GM19463 (cell line): ENCODE results near the gene PTPRN2.

Experiments used
- ATAC-seq: cut with Tn5 transposase; IDR thresholded peaks from one replicate; pipeline ENCODE4 v1.9.1; 2021; ENCODE audit warnings: mild to moderate bottlenecking, moderate library complexity; ENCODE audit not compliant: unreplicated experiment

The PTPRN2 gene

DNA sequence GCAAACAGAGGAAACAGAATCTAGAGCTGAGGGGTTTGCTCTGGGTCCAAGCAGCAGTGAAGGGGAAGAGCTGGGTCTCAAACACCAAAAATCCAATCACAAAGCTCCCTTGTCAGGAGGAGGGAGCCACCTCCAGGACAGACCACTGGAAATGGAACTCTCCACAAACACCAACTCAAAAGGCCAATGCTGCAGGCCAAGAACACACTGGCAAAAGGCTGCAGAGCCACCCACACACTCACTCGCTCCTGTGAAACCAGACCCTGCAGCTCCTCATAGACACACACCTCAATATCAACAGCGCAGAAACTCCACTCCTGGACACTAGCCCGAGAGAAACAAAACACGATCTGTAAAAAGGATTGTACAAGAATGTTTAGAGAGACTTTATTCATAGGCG, 213.5 kb downstream of the PTPRN2 start:
- ATAC-seq: no peak

DNA sequence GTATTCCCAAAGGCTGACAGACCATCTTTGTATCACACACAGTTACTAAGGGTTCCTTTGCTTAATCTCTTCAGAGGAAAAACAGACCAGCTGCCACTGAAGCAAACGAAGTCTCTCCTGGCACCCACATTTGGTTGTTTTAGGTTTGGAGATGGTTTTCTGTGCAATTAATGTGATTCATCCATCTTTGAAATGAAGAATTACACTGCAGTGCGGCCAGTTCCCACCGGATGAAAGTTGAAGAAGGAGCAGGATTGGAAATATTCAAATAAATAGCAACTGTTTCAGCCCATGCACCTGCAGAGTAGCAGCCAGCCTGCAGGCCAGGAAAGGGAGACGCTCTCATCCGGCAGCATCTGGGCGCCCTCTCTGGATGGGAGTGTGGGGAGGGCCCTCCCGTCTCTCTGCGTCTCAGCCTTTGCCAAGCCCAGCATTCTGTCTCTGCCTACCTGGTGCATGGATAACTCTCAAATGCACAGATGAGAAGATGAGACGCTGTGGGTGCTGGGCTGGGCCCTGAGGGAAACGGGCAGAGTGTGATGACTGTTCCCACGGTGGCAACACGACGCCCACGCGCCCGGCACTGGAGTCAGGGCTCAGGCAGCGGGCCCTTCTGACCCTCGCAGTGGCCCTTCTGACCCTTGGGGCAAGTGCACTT, 214.0 kb downstream of the PTPRN2 start:
- ATAC-seq: no peak

DNA sequence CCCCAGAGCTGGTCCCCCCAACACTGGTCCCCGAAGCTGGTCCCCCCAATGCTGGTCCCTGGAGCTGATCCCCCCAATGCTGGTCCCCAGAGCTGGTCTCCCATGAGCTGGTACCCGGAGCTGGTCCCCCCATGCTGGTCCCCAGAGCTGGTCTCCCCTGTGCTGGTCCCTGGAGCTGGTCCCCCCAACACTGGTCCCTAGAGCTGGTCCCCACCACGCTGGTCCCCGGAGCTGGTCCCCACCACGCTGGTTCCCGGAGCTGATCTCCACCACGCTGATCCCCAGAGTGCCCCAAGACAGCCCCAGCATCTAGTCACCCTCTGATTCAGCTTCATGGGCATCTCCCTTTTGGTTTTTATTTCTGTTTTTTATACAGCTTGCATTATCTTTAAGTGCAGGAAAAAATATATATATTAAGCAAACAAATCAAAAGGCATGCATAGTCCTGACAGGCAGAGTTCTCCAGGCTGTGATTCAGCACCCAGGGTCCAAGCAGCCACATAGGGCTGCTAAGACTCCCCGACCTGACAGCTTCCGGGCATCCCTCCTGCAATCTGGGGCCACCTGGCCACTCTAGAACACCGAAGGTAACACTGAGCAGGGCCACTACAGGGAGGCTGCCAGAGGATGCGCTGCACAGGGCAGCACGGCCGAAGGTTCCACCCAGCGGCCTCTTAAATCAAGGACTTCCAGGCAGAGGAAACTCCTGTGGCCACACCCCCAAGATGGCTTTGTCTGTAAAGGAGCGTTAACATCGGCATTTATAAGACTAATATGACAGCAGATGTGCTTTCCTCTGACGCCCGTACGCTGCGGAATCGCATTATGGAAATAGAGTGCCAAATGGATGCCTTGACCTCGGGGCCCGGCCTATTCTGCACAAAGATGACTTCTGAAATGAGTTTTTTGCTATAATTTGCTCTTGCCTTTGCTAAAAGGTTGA, 215.0 kb downstream of the PTPRN2 start:
- ATAC-seq: no peak

DNA sequence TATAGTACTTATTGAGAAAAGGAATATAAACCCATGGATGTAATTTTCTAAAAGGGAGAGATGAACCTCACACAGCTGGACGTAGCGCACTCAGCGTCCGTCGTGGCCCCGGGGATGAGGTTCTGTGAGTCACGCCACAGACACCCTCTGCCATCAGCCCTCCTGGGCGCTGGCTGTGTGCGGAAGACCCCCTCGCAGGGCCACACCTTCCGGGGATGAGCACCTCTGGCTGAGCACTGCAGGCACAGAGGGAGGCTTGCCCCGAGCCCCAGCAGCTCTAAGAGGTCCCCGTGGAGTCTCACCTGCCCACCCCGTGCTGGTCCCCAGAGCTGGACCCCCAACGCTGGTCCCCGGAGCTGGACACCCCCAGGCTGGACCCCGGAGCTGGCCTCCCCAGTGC, 215.8 kb downstream of the PTPRN2 start:
- ATAC-seq: no peak

DNA sequence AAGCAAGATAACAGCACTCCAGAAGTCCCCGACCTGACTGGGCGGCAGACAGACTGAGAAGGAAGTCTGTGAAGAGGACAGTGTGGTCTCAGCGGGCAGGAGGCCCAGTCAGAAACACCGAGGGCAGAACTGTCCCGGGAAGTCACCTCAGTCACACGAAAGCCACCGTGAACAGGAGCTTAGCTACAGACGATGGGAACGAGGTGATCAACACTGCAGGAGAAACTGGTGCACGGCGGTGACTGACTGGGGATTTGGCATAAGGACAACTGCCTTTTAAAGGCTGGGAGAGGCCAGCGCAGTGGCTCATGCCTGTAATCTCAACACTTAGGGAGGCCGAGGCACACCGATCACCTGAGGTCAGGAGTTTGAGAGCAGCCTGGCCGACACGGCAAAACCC, 217.8 kb downstream of the PTPRN2 start:
- no peak for ATAC-seq

DNA sequence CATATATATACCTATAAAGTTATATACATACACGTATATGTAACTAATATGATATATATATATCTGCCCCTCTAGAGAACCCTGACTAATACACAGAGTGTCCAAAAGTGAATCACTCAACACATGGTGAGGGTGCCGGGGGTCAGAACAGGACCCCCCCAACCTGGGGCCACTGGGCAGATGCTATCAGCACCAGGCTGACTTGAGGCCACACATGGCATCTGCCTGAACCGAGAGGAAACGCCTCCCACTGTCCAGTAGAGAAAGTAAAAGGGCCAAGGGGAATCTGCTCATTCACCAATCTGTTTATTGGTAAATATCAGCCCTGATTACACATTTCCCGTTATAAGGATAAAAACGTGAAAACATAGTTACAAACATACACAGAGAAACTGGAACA, 218.3 kb downstream of the PTPRN2 start:
- ATAC-seq: no peak

DNA sequence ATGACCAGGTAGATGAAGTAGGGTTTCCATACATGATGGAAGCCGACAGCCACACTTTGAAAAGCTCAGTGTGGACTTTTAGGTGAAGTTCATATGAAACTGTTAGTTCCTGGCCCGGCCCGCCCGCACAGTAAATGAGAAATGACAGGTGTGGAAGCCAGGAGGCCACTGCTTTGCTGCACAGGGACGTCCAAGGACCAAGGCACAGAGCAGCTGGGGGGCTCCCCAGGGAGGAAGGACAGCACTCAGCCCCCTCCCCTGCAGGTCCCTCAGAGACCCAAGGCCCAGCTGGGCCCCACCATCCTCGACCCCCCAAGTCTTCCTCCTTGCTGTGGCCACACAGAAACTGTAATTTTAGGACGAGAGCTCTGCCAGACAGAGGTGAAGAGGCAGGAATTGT, 219.2 kb downstream of the PTPRN2 start:
- ATAC-seq: no peak

DNA sequence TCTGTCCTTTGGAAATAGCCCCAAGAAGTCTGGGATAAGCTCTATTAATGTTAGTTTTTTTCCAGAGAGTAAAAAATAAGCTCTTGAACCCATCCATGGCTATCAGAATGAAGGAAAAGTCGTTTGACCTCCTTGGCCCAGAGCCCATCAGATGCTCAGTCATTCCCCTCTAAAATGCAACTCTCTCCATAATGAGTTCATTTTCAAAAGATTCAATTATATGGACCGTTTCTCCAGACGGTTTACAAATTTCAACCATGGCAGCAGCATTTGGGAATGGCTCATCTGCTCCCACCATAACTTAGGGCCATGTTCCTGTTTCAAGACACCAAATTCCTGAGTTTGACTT, 220.0 kb downstream of the PTPRN2 start:
- ATAC-seq: no peak

DNA sequence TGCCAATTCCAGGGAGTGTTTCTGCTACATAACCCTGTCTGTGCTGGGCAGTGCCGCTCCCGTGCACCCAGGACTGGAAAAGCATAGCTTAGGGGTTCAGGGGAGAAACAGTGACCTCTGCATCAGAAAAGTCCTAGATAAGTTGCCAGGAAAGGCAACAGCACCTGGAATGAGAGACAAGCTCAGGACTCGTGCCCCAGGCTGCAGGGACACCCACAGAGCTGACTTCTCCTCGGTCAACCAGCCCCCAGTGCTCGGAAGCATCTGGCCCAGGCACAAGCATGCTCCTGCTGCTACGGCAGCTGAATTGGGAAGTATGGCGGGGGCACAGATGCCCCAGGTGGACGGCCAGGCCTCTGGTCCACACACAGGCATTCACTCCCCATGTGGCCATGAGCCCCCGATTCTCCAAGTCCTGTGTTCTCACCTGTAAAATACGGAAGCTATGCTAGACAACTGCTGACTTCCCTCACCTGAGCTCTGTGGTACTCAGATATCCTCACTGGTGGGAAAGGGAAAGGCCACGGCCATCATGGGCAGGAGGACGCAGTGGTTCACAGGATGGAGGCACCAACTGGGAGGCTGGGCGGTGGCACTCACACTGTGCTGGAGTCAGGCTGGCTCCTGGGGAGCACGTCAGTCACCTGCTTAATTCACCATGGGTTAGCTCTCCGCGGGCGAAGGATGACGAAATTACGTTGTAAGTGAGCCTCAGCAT, 220.5 kb downstream of the PTPRN2 start:
- ATAC-seq: no peak

DNA sequence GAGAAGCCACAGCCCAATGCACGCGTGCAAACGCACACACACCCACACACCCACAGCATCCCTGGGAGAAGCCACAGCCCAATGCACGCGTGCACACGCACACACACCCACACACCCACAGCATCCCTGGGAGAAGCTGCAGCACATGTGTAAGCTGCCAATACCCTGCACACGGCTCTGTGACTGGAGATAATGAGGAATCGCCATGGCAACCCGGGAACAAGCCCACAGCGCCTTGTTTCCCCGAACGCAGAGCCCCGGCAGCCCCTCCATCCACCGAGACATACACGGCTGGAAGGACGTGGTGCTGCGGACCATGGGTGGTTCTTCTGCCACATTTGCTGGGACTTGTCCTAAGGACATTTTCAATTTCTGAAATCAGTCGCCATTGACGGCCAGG, 221.3 kb downstream of the PTPRN2 start:
- ATAC-seq: no peak

DNA sequence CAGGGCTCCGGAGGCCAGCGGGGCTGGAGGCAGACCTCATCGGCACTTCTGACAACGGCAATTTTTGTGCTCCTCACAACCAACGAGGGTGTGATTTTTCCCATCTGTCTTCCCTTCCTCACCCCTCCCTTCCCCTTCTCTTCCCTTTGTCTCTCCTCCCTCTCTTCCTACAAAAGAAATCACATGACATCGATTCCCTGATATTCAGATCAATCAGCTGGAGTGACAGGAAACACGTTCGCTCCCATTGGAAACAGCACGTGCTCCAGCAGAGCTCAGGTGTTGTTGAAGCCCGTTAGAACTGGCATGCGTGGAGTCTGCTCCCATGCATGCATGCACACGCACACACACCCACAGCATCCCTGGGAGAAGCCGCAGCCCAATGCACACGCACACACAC, 222.4 kb downstream of the PTPRN2 start:
- ATAC-seq: no peak

DNA sequence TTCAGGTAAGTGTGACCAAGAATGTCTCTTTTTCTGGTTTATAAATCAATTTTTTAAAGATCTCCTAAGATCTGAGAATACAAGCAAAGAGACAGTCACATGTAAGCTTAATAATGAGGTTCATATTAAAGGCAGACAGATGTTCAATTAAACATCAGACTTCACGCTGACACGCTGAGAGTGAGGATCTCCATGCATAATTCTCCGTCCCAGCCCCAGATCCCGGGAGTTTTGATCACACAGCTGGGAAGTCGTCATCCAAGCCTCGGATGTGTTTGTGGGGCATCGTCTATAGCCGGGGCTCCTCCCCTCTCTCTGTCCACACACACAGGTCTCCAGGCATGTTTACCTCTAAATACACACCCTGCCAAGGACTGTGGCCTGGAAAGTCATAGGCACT, 223.2 kb downstream of the PTPRN2 start:
- ATAC-seq: no peak

DNA sequence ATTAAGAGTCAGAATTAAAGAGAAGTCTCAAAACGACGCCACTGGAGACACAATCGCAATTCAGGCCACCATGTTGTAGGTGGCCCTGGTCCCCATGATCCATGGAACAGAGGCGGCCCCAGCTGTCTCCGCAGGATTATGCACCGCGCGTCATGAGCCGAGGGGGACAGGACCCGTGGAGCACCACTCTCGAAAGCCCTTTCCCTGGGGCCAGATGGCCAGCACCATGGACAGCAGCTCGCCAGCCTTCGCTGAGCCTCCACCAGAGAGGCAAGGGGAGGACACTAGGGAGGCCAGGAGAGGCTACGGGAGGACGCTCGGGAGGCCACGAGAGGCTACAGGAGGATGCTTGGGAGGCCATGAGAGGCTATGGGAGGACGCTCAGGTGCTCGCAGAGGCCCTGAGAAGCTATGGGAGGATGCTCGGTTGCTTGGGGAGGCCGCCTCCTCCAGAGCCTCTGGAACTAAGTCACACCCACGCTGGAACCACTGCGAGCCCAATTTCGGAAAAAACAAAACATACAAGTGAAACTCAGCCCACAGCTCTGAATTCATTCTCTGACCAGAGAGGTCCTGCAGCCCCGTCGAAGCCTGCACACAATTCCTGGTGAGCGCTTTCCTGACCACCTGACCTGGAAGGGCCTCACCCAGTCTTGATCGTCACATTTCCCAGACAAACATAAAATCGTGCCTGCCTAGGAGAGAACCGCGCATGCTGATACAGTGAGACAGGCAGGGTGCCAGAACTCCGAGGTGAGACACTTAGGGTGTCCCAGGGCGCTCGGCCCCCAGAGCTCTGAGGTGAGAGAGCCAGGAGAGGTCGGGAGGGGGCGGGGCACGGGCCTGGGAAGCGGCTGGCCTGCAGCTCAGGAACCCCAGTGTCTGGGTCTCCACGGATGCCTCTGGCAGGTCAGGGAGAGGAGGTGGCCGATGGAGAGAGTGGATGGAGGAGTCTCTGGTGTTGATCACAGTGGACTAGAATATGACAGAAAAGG, 224.4 kb downstream of the PTPRN2 start:
- ATAC-seq: no peak

DNA sequence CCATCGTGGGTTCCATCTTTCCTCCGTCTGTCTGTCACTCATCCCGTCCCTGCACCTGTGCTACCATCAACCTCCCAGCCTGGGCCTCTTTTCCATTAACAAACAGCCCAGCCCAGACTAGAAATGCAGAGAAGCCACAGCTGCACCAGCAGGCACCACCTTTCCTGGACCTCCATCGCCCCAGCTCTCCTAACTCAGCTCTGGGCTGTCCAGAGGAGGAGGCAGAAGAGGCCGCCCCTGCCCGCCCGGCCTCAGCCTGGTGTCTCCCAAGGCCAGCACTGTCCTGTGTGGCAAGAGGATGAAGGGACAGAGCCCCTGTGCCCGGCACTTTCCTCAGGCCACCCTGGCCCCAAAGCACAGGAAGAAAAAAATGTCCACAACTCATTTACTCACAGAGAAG, 225.6 kb downstream of the PTPRN2 start:
- ATAC-seq: no peak

DNA sequence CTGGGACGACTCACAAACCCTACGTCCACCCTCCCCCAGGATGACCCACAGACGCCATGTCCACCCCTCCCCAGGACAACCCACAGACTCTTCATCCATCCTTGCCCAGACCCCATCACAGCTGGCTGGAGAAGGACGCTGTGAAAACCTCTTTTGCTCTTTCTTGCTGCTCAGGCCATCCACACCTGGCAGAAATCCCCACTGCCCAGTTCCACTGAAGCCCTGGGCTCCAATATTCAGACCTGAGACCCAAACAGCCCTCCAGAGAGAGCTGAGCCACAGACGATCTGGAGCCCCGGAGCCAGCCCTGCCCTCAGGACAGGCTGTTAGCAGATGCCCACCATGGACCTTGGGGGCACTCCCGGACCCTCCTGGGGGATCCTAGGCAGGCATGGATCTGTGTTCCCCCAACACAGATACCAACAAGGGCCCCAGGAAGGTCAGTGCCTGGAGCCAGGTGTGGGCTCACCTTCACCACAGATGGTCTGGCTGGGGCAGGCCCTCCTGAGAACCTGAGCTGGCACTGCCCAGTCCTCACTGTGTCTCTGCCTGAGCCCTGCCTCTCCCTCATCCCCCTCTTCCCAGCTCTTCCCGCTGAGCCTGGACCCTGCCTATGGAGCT, 226.2 kb downstream of the PTPRN2 start:
- no peak for ATAC-seq

DNA sequence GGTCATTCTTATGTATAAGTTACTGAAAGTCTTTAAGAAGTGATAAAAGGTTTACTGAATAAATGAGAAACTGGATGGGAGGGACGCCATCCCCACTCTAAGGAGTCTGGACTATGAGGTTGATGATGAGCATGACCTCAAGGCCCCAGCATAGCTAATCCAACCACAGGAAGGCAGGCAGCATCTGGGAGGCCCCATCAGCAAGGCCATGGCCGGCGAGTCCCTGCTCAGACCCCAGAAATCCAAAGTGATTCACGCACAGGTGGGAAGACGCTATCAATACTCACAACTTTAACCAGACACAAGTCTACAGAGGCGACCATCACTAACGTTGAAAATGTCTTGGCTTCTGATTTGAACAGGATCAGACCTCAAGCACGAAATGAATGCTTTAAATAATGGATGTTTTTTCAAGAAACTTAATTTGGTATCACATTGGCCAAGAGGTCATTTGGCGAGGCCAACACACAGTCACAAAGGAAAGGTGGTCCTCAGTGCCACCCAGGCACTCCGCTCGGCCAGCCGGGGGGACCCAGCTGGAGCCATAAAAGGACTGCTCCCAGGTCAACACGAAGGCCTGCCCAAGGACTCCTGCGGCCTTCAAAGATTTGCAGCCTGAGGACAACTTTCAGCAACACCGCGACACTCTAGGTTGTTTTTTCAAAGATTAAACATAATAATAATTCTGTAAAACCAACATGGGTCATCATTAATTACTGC, 228.5 kb downstream of the PTPRN2 start:
- no peak for ATAC-seq

DNA sequence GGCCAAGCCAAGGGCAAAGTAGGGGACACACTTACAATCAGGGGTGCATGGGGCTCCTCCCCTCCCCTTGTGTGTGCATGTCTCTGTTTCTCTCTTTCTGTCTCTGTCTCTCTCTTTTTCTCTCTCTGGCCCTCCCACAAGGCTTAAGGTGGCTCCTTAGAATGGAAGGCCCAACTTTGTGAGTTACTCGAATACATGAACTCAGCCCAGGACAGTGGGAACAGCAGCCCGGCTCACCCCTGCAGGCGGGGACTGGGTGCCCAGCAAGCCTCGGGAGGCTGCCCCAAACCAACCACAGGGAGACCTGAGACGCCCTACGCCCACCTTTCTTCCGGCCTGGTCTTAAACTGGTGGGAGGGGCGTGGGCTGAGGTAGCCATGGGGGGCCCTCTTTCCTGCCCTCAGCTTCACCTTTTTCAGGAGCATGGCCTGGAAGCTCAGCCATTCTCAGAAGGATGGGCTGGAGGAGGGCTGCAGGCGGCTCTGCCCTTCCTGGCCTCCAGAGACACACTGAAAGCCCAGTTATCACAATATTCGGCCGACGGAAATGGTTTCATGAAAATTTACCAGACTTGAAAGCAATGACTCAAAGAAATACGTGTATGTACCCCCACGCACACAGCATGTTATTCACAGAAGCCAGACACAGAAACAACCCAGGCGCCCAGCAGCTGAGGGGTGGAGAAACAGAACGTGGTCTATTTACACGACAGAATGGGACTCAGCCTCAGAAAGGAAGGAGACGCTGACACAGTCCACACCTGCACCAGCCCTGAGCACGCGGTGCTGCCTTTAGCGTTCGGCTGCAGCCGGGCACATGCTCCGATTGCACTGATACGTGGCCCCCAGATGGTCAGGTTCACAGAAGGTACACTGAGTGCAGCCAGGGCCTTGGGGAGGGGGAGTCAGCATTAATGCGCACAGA, 229.5 kb downstream of the PTPRN2 start:
- no peak for ATAC-seq

DNA sequence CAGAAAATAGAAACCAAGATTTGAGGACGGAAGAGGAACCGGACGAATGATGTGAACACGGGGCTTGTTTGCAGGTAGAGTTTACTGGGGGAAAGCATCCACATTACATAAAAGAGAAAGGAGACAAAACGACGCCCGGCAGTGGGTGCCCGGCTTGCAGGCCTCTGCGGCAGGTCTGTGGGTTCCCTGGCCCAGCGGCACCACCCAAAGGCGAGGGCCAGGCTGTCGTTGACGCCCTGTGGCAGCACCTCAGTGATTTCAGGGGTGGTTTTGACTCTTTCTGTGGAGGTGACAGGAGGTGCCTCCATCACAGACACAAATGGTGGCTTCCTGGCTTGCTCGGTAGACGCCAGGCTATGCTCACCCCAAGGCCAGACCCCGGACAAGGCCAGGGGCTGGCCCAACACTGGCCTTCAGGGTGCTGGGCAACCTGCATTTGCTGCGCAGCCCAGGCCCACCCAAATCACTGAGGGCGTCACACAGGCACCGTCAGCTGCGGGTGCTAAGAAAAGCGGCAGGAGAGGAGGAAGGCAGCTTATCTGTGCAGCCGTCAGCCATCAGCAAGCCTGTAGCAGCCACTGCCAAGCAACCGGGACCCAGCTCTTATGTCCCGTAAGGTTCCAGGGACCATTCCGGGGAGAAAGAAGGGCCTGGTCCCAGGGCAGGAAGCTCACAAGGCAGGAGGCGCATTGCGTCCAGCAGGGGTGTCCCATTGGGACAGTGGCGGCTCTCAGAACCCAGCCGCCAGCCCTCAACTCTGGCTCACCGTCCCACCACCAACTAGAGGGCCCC, 230.3 kb downstream of the PTPRN2 start:
- no peak for ATAC-seq
